ENCODE results near the gene SDK1.

SDK1 gene

GRCh38 chr7:4147926-4148620 lies 847.0 kb downstream of the SDK1 start:
- no peak for ATAC-seq

- no peak for ATAC-seq
Observed at GRCh38 chr7:4149236-4149635, 848.2 kb downstream of the SDK1 start.

- ATAC-seq, result no peak
Observed at GRCh38 chr7:4149645-4150044, 848.6 kb downstream of the SDK1 start.

GRCh38 chr7:4150731-4151130 lies 849.7 kb downstream of the SDK1 start:
- peak in 1 of 2 donors; percentile 7 for ATAC-seq

- ATAC-seq, result no peak
Observed at GRCh38 chr7:4151524-4151923, 850.5 kb downstream of the SDK1 start.

GRCh38 chr7:4151926-4152549 lies 851.0 kb downstream of the SDK1 start:
- no peak for ATAC-seq

- no peak for ATAC-seq
Observed at GRCh38 chr7:4154882-4155535, 854.0 kb downstream of the SDK1 start.

GRCh38 chr7:4156190-4156589 lies 855.1 kb downstream of the SDK1 start:
- ATAC-seq, result no peak

- no peak for ATAC-seq
Observed at GRCh38 chr7:4157651-4158050, 856.6 kb downstream of the SDK1 start.

GRCh38 chr7:4158441-4159153 lies 857.5 kb downstream of the SDK1 start:
- ATAC-seq, result no peak

- ATAC-seq, result no peak
Observed at GRCh38 chr7:4159154-4159501, 858.1 kb downstream of the SDK1 start.

- no peak for ATAC-seq
Observed at GRCh38 chr7:4159761-4160554, 858.9 kb downstream of the SDK1 start.

- no peak for ATAC-seq
Observed at GRCh38 chr7:4162884-4163564, 862.0 kb downstream of the SDK1 start.

GRCh38 chr7:4163565-4164203 lies 862.6 kb downstream of the SDK1 start:
- ATAC-seq, result no peak

GRCh38 chr7:4164556-4164955 lies 863.5 kb downstream of the SDK1 start:
- no peak for ATAC-seq

GRCh38 chr7:4166340-4166739 lies 865.3 kb downstream of the SDK1 start:
- ATAC-seq, result no peak

GRCh38 chr7:4166807-4167206 lies 865.8 kb downstream of the SDK1 start:
- no peak for ATAC-seq

- no peak for ATAC-seq
Observed at GRCh38 chr7:4167385-4167910, 866.4 kb downstream of the SDK1 start.

GRCh38 chr7:4168041-4168440 lies 867.0 kb downstream of the SDK1 start:
- ATAC-seq, result no peak

- no peak for ATAC-seq
Observed at GRCh38 chr7:4168541-4168940, 867.5 kb downstream of the SDK1 start.

- no peak for ATAC-seq
Observed at GRCh38 chr7:4169455-4169854, 868.4 kb downstream of the SDK1 start.
